Measurements from ENCODE around the gene LZTS2. TPM values are rescaled to one million over a fixed set of nuclear protein-coding genes. Genes with fewer than 3 reads are reported as not detected.

The LZTS2 gene
- total RNA-seq, 1 donor from 2014 or later: 56.0 TPM

- DNase-seq (ENCODE audit: low read depth, low spot score): no peak
Observed at GRCh38 chr10:100978121-100978900, 21.3 kb upstream of the LZTS2 start.

GRCh38 chr10:100978901-100979195 lies 20.8 kb upstream of the LZTS2 start:
- no peak for DNase-seq (ENCODE audit: low read depth, low spot score)

- DNase-seq (ENCODE audit: low read depth, low spot score): no peak
Observed at GRCh38 chr10:100979791-100980272, 19.8 kb upstream of the LZTS2 start.

- DNase-seq (ENCODE audit: low read depth, low spot score): no peak
Observed at GRCh38 chr10:100980311-100980710, 19.3 kb upstream of the LZTS2 start.

- no peak for DNase-seq (ENCODE audit: low read depth, low spot score)
Observed at GRCh38 chr10:100980711-100981110, 18.9 kb upstream of the LZTS2 start.

- no peak for DNase-seq (ENCODE audit: low read depth, low spot score)
Observed at GRCh38 chr10:100981178-100981772, 18.3 kb upstream of the LZTS2 start.

GRCh38 chr10:100982916-100983830 lies 16.4 kb upstream of the LZTS2 start:
- DNase-seq (ENCODE audit: low read depth, low spot score): no peak

GRCh38 chr10:100983868-100984671 lies 15.5 kb upstream of the LZTS2 start:
- DNase-seq (ENCODE audit: low read depth, low spot score): no peak

- DNase-seq (ENCODE audit: low read depth, low spot score): no peak
Observed at GRCh38 chr10:100984672-100985177, 14.9 kb upstream of the LZTS2 start.

- DNase-seq (ENCODE audit: low read depth, low spot score): no peak
Observed at GRCh38 chr10:100985336-100985735, 14.3 kb upstream of the LZTS2 start.

GRCh38 chr10:100986623-100986951 lies 13.0 kb upstream of the LZTS2 start:
- no peak for DNase-seq (ENCODE audit: low read depth, low spot score)

- DNase-seq (ENCODE audit: low read depth, low spot score): no peak
Observed at GRCh38 chr10:100986952-100987684, 12.5 kb upstream of the LZTS2 start, which contains the start of the genes MRPL43 and TWNK. Gene MRPL43 (minus strand): TSS chr10:100987497. CDS start chr10:100987443, 54 bp downstream. Gene TWNK (plus strand): TSS chr10:100987543. CDS start chr10:100988211, 668 bp downstream.

GRCh38 chr10:100987685-100988049 lies 11.9 kb upstream of the LZTS2 start:
- no peak for DNase-seq (ENCODE audit: low read depth, low spot score)

GRCh38 chr10:100988166-100988565 lies 11.4 kb upstream of the LZTS2 start:
- no peak for DNase-seq (ENCODE audit: low read depth, low spot score)

GRCh38 chr10:100989088-100989487 lies 10.5 kb upstream of the LZTS2 start:
- no peak for DNase-seq (ENCODE audit: low read depth, low spot score)

GRCh38 chr10:100993986-100994708 lies 5.5 kb upstream of the LZTS2 start:
- DNase-seq (ENCODE audit: low read depth, low spot score): no peak

GRCh38 chr10:100995181-100995580 lies 4.4 kb upstream of the LZTS2 start:
- no peak for DNase-seq (ENCODE audit: low read depth, low spot score)

- DNase-seq (ENCODE audit: low read depth, low spot score): no peak
Observed at GRCh38 chr10:100996678-100997359, 2.8 kb upstream of the LZTS2 start.

Data from pulmonary artery endothelial cell (primary cell).